Keratinocyte (primary cell): Measurements from ENCODE around the gene C9orf85.

Experiments
- EZH2 ChIP-seq: IDR thresholded peaks from one replicate; pipeline ENCODE4 v1.6.1; 2012; ENCODE audit warnings: inconsistent platforms, mild to moderate bottlenecking, low read length, moderate library complexity
- TF ChIP-seq, protein P1 (sequence below), 3 experiments: IDR thresholded peaks in 1 of 3; conservative IDR thresholded peaks in 1 of 3; optimal IDR thresholded peaks in 1 of 3; 2 replicates in 2 of 3; 3 replicates in 1 of 3; pipeline versions ENCODE3 to v1.5.1; 2011; ENCODE audit warnings: low read length in 3 of 3, mild to moderate bottlenecking in 3 of 3, moderate library complexity in 2 of 3, control low read depth in 1 of 3, inconsistent platforms in 1 of 3; ENCODE audit not compliant: insufficient read depth in 2 of 3; ENCODE audit errors: extremely low read depth in 1 of 3

GRCh38 chr9:71924576-71924975 lies 13.1 kb downstream of the C9orf85 start:
- TF ChIP-seq, protein P1, sequence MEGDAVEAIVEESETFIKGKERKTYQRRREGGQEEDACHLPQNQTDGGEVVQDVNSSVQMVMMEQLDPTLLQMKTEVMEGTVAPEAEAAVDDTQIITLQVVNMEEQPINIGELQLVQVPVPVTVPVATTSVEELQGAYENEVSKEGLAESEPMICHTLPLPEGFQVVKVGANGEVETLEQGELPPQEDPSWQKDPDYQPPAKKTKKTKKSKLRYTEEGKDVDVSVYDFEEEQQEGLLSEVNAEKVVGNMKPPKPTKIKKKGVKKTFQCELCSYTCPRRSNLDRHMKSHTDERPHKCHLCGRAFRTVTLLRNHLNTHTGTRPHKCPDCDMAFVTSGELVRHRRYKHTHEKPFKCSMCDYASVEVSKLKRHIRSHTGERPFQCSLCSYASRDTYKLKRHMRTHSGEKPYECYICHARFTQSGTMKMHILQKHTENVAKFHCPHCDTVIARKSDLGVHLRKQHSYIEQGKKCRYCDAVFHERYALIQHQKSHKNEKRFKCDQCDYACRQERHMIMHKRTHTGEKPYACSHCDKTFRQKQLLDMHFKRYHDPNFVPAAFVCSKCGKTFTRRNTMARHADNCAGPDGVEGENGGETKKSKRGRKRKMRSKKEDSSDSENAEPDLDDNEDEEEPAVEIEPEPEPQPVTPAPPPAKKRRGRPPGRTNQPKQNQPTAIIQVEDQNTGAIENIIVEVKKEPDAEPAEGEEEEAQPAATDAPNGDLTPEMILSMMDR (optimal IDR thresholded peaks at IDR 0.05 in 1 of 3, IDR thresholded peaks at IDR 0.05 in 1 of 3, conservative IDR thresholded peaks at IDR 0.05 in 1 of 3; ENCODE audit: extremely low read depth in 1 of 3, insufficient read depth in 2 of 3, low read length in 3 of 3): no peak
- no peak for TF ChIP-seq EZH2
